ENCODE measurements around the gene EBF4. TPM values are rescaled to one million over a fixed set of nuclear protein-coding genes. Genes with fewer than 3 reads are reported as not detected.
"Not testable (repeated sequence)": the region's sequence is repeated elsewhere in the genome, so short reads cannot be mapped to it uniquely, and the experiment has no call there.

EBF4 gene
- total and polyA plus RNA-seq, 4 donors: 10.2 to 91.0 (median 51.9) TPM

- H3K4me1 ChIP-seq (ENCODE audit: control insufficient read depth, insufficient read depth, low read length): peaks cover 34% of the 10 kb centered on the region
- no peaks in the 10 kb centered on the region for H3K9me3 ChIP-seq (ENCODE audit: control insufficient read depth, insufficient read depth, low read length)
- no peak overlapping the region for H3K27ac ChIP-seq (ENCODE audit: low read depth, low read length)
- H3K27me3 ChIP-seq (ENCODE audit: control insufficient read depth, insufficient read depth, low read length): peaks cover 16% of the 10 kb centered on the region
- 72% methylated on average over 8 of the region's 8 CpGs for WGBS (ENCODE audit: insufficient coverage)
- no peak for DNase-seq (ENCODE audit: low read depth in 4 of 6, low spot score in 6 of 6)
- H3K4me3 ChIP-seq (ENCODE audit: low read depth, low read length): no peak overlapping the region
- peaks cover 2% of the 10 kb centered on the region for H3K36me3 ChIP-seq (ENCODE audit: control insufficient read depth, insufficient read depth, low read length)
Observed at GRCh38 chr20:2691127-2691526, 1.5 kb upstream of the EBF4 start.

GRCh38 chr20:2691663-2692035 lies 931 bp upstream of the EBF4 start:
- H3K9me3 ChIP-seq (ENCODE audit: control insufficient read depth, insufficient read depth, low read length): no peaks in the 10 kb centered on the region
- 45% methylated on average over 10 of the region's 10 CpGs for WGBS (ENCODE audit: insufficient coverage)
- H3K4me3 ChIP-seq (ENCODE audit: low read depth, low read length): peak overlapping the region; percentile 32
- no peak overlapping the region for H3K27ac ChIP-seq (ENCODE audit: low read depth, low read length)
- H3K27me3 ChIP-seq (ENCODE audit: control insufficient read depth, insufficient read depth, low read length): peaks cover 16% of the 10 kb centered on the region
- peaks cover 2% of the 10 kb centered on the region for H3K36me3 ChIP-seq (ENCODE audit: control insufficient read depth, insufficient read depth, low read length)
- H3K4me1 ChIP-seq (ENCODE audit: control insufficient read depth, insufficient read depth, low read length): peaks cover 36% of the 10 kb centered on the region
- DNase-seq (ENCODE audit: low read depth in 4 of 6, low spot score in 6 of 6): no peak

- Histone ChIP-seq H3K9me3 (ENCODE audit: control insufficient read depth, insufficient read depth, low read length) (no peaks in the 10 kb centered on the region), H3K27ac (ENCODE audit: low read depth, low read length) (no peak overlapping the region), H3K4me3 (ENCODE audit: low read depth, low read length) (no peak overlapping the region), H3K36me3 (ENCODE audit: control insufficient read depth, insufficient read depth, low read length) (peaks cover 2% of the 10 kb centered on the region), H3K27me3 (ENCODE audit: control insufficient read depth, insufficient read depth, low read length) (peaks cover 10% of the 10 kb centered on the region), H3K4me1 (ENCODE audit: control insufficient read depth, insufficient read depth, low read length) (peaks cover 45% of the 10 kb centered on the region)
- peak in 1 of 6 donors; percentile 46 for DNase-seq (ENCODE audit: low read depth in 4 of 6, low spot score in 6 of 6)
- under 1% methylated on average over 42 of the region's 64 CpGs for WGBS (ENCODE audit: insufficient coverage)
Observed at GRCh38 chr20:2692886-2693285, 306 bp downstream of the EBF4 start.

- Histone ChIP-seq H3K9me3 (ENCODE audit: control insufficient read depth, insufficient read depth, low read length) (no peaks in the 10 kb centered on the region), H3K4me3 (ENCODE audit: low read depth, low read length) (no peak overlapping the region), H3K27me3 (ENCODE audit: control insufficient read depth, insufficient read depth, low read length) (peaks cover 7% of the 10 kb centered on the region), H3K27ac (ENCODE audit: low read depth, low read length) (no peak overlapping the region), H3K36me3 (ENCODE audit: control insufficient read depth, insufficient read depth, low read length) (peaks cover 6% of the 10 kb centered on the region), H3K4me1 (ENCODE audit: control insufficient read depth, insufficient read depth, low read length) (peaks cover 45% of the 10 kb centered on the region)
- DNase-seq (ENCODE audit: low read depth in 4 of 6, low spot score in 6 of 6): peak in 2 of 6 donors; percentile 67 to 80
- WGBS (ENCODE audit: insufficient coverage): 1% methylated on average over 88 of the region's 89 CpGs
Observed at GRCh38 chr20:2693286-2694007, 867 bp downstream of the EBF4 start.

GRCh38 chr20:2694008-2694471 lies 1.5 kb downstream of the EBF4 start:
- Histone ChIP-seq H3K4me1 (ENCODE audit: control insufficient read depth, insufficient read depth, low read length) (peaks cover 51% of the 10 kb centered on the region), H3K4me3 (ENCODE audit: low read depth, low read length) (peak overlapping the region; percentile 12), H3K27ac (ENCODE audit: low read depth, low read length) (no peak overlapping the region), H3K9me3 (ENCODE audit: control insufficient read depth, insufficient read depth, low read length) (no peaks in the 10 kb centered on the region), H3K27me3 (ENCODE audit: control insufficient read depth, insufficient read depth, low read length) (peaks cover 7% of the 10 kb centered on the region), H3K36me3 (ENCODE audit: control insufficient read depth, insufficient read depth, low read length) (peaks cover 7% of the 10 kb centered on the region)
- peak in 2 of 6 donors; percentile 14 to 35 for DNase-seq (ENCODE audit: low read depth in 4 of 6, low spot score in 6 of 6)
- WGBS (ENCODE audit: insufficient coverage): 9% methylated on average over 16 of the region's 23 CpGs

GRCh38 chr20:2694519-2694918 lies 1.9 kb downstream of the EBF4 start:
- Histone ChIP-seq H3K4me3 (ENCODE audit: low read depth, low read length) (no peak overlapping the region), H3K27ac (ENCODE audit: low read depth, low read length) (no peak overlapping the region)

GRCh38 chr20:2695206-2695983 lies 2.8 kb downstream of the EBF4 start:
- 69% methylated on average over 13 of the region's 13 CpGs for WGBS (ENCODE audit: insufficient coverage)
- Histone ChIP-seq H3K4me3 (ENCODE audit: low read depth, low read length) (no peak overlapping the region), H3K9me3 (ENCODE audit: control insufficient read depth, insufficient read depth, low read length) (no peaks in the 10 kb centered on the region), H3K27ac (ENCODE audit: low read depth, low read length) (no peak overlapping the region), H3K36me3 (ENCODE audit: control insufficient read depth, insufficient read depth, low read length) (peaks cover 5% of the 10 kb centered on the region), H3K4me1 (ENCODE audit: control insufficient read depth, insufficient read depth, low read length) (peaks cover 59% of the 10 kb centered on the region), H3K27me3 (ENCODE audit: control insufficient read depth, insufficient read depth, low read length) (peaks cover 7% of the 10 kb centered on the region)
- no peak for DNase-seq (ENCODE audit: low read depth in 4 of 6, low spot score in 6 of 6)

More at GRCh38 chr20:2694519-2694918, 1.9 kb downstream of the EBF4 start:
- WGBS (ENCODE audit: insufficient coverage): 24% methylated on average over 10 of the region's 13 CpGs
- peaks cover 7% of the 10 kb centered on the region for H3K36me3 ChIP-seq (ENCODE audit: control insufficient read depth, insufficient read depth, low read length)
- H3K27me3 ChIP-seq (ENCODE audit: control insufficient read depth, insufficient read depth, low read length): peaks cover 7% of the 10 kb centered on the region
- no peaks in the 10 kb centered on the region for H3K9me3 ChIP-seq (ENCODE audit: control insufficient read depth, insufficient read depth, low read length)
- H3K4me1 ChIP-seq (ENCODE audit: control insufficient read depth, insufficient read depth, low read length): peaks cover 53% of the 10 kb centered on the region
- DNase-seq (ENCODE audit: low read depth in 4 of 6, low spot score in 6 of 6): peak in 1 of 6 donors; percentile 32

- peaks cover 66% of the 10 kb centered on the region for H3K4me1 ChIP-seq (ENCODE audit: control insufficient read depth, insufficient read depth, low read length)
- H3K9me3 ChIP-seq (ENCODE audit: control insufficient read depth, insufficient read depth, low read length); H3K36me3 ChIP-seq (ENCODE audit: control insufficient read depth, insufficient read depth, low read length); H3K27ac ChIP-seq (ENCODE audit: low read depth, low read length); H3K27me3 ChIP-seq (ENCODE audit: control insufficient read depth, insufficient read depth, low read length); DNase-seq (ENCODE audit: low read depth in 4 of 6, low spot score in 6 of 6); H3K4me3 ChIP-seq (ENCODE audit: low read depth, low read length): not testable (repeated sequence)
- WGBS (ENCODE audit: insufficient coverage): 95% methylated on average over 6 of the region's 12 CpGs
Observed at GRCh38 chr20:2695984-2696525, 3.5 kb downstream of the EBF4 start.

GRCh38 chr20:2696646-2697045 lies 4.1 kb downstream of the EBF4 start:
- WGBS (ENCODE audit: insufficient coverage): 80% methylated on average over 7 of the region's 9 CpGs
- Histone ChIP-seq H3K27ac (ENCODE audit: low read depth, low read length) (no peak overlapping the region), H3K4me3 (ENCODE audit: low read depth, low read length) (no peak overlapping the region), H3K36me3 (ENCODE audit: control insufficient read depth, insufficient read depth, low read length) (peaks cover 5% of the 10 kb centered on the region), H3K9me3 (ENCODE audit: control insufficient read depth, insufficient read depth, low read length) (no peaks in the 10 kb centered on the region), H3K27me3 (ENCODE audit: control insufficient read depth, insufficient read depth, low read length) (peaks cover 7% of the 10 kb centered on the region), H3K4me1 (ENCODE audit: control insufficient read depth, insufficient read depth, low read length) (peaks cover 67% of the 10 kb centered on the region)
- no peak for DNase-seq (ENCODE audit: low read depth in 4 of 6, low spot score in 6 of 6)

Measured in spinal cord (tissue), 10 donors.